GM12874 (cell line): Measurements from ENCODE around the gene MGAT4A.

Source experiments
- CTCF ChIP-seq: IDR thresholded peaks from 2 replicates; pipeline ENCODE4 v1.5.1; 2011; ENCODE audit warnings: low read depth, mild to moderate bottlenecking, control low read depth, low read length, moderate library complexity; ENCODE audit not compliant: insufficient read depth

The MGAT4A gene

GRCh38 chr2:98768384-98769113 is 37.6 kb upstream of the MGAT4A start:
- no peak for TF ChIP-seq CTCF

- no peak for TF ChIP-seq CTCF
These were observed 33.6 kb upstream of the MGAT4A start for GRCh38 chr2:98764499-98764898.

- TF ChIP-seq CTCF: no peak
These were observed 32.4 kb upstream of the MGAT4A start for GRCh38 chr2:98763209-98763951.

- TF ChIP-seq CTCF: no peak
These were observed 31.0 kb upstream of the MGAT4A start for GRCh38 chr2:98761909-98762308.

GRCh38 chr2:98761267-98761781 is 30.4 kb upstream of the MGAT4A start:
- no peak for TF ChIP-seq CTCF

- TF ChIP-seq CTCF: no peak
These were observed 29.1 kb upstream of the MGAT4A start for GRCh38 chr2:98759827-98760625.

GRCh38 chr2:98759338-98759737 is 28.4 kb upstream of the MGAT4A start:
- TF ChIP-seq CTCF: no peak
